ENCODE data around the gene BGLAP. TPM values are rescaled to one million over a fixed set of nuclear protein-coding genes. Genes with fewer than 3 reads are reported as not detected.

BGLAP gene
- total RNA-seq, 3 donors from 2014 or later (not counting 1 experiment from before 2014, with no cell fraction given): 0.45 to 1.6 (median 1.1) TPM

DNA sequence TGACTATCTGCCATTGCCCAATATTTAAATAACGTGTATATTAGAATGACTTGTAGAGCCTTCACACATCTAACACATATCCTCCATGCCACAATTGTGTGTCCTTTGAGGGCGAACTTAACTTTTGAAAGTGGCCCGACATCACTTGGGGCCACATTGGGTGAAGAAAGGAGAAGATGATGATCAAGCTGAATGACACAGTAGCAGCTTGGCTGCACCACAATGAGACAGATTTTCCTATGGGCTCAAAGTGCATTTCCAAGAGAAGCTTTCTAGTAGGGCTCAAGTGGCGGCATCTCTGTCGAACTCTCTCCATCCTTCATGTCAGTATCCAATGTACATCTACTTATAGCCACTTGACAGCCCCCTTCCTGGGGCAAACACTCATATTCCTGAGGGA lies 3.7 kb upstream of the BGLAP start:
- Mint-ChIP-seq H3K27me3 (ENCODE audit: low read depth in 2 of 2) (no peaks in the 10 kb centered on the region), H3K4me1 (no peaks in the 10 kb centered on the region), H3K36me3 (peaks cover 8% of the 10 kb centered on the region), H3K4me3 (no peak overlapping the region), H3K27ac (no peak overlapping the region), H3K9me3 (no peaks in the 10 kb centered on the region)
- DNase-seq (no peak), ATAC-seq (no peak)
- peaks cover 50% of the 10 kb centered on the region for H3K36me3 ChIP-seq (ENCODE audit: control insufficient read depth, insufficient read depth, low read length)
- no peak overlapping the region for H3K4me3 ChIP-seq (ENCODE audit: low read length)
- intact Hi-C loops (cut with micrococcal nuclease): no loop called here
- H3K4me1 ChIP-seq (ENCODE audit: control insufficient read depth, insufficient read depth, low read length): peaks cover 6% of the 10 kb centered on the region
- no peaks in the 10 kb centered on the region for H3K27me3 ChIP-seq (ENCODE audit: control insufficient read depth, insufficient read depth, low read length)
- TF ChIP-seq, protein P1, sequence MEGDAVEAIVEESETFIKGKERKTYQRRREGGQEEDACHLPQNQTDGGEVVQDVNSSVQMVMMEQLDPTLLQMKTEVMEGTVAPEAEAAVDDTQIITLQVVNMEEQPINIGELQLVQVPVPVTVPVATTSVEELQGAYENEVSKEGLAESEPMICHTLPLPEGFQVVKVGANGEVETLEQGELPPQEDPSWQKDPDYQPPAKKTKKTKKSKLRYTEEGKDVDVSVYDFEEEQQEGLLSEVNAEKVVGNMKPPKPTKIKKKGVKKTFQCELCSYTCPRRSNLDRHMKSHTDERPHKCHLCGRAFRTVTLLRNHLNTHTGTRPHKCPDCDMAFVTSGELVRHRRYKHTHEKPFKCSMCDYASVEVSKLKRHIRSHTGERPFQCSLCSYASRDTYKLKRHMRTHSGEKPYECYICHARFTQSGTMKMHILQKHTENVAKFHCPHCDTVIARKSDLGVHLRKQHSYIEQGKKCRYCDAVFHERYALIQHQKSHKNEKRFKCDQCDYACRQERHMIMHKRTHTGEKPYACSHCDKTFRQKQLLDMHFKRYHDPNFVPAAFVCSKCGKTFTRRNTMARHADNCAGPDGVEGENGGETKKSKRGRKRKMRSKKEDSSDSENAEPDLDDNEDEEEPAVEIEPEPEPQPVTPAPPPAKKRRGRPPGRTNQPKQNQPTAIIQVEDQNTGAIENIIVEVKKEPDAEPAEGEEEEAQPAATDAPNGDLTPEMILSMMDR (IDR thresholded peaks at IDR 0.05): no peak
- no peak overlapping the region for H3K27ac ChIP-seq (ENCODE audit: low read length)
- 99% methylated on average over 4 of the region's 5 CpGs for WGBS (ENCODE audit: insufficient coverage)
- no peaks in the 10 kb centered on the region for H3K9me3 ChIP-seq (ENCODE audit: control insufficient read depth, insufficient read depth, low read length)

DNA sequence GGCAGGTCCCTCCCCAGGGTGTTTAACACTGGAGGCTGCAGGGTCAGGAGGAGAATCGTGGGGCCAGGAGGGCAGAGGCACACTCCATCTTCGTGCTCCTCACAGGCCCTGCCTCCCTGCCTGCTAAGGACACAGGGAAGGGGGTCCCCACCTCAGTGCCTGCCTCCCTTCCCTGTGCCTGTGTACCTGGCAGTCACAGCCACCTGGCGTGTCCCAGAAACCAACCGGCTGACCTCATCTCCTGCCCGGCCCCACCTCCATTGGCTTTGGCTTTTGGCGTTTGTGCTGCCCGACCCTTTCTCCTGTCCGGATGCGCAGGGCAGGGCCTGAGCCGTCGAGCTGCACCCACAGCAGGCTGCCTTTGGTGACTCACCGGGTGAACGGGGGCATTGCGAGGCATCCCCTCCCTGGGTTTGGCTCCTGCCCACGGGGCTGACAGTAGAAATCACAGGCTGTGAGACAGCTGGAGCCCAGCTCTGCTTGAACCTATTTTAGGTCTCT lies 623 bp upstream of the BGLAP start:
- H3K36me3 Mint-ChIP-seq: peaks cover 8% of the 10 kb centered on the region
- WGBS (ENCODE audit: insufficient coverage): 59% methylated on average over 15 of the region's 15 CpGs
- Histone ChIP-seq H3K27ac (ENCODE audit: low read length) (no peak overlapping the region), H3K4me1 (ENCODE audit: control insufficient read depth, insufficient read depth, low read length) (peaks cover 21% of the 10 kb centered on the region), H3K27me3 (ENCODE audit: control insufficient read depth, insufficient read depth, low read length) (no peaks in the 10 kb centered on the region), H3K4me3 (ENCODE audit: low read length) (no peak overlapping the region), H3K9me3 (ENCODE audit: control insufficient read depth, insufficient read depth, low read length) (no peaks in the 10 kb centered on the region), H3K36me3 (ENCODE audit: control insufficient read depth, insufficient read depth, low read length) (peaks cover 30% of the 10 kb centered on the region)
- peaks cover 0 to 18% of the 10 kb centered on the region in 2 donors for H3K4me1 Mint-ChIP-seq
- ATAC-seq (no peak), DNase-seq (no peak)
- intact Hi-C loops (cut with micrococcal nuclease): no loop called here
- no peak overlapping the region for H3K4me3 Mint-ChIP-seq
- no peaks in the 10 kb centered on the region for H3K27me3 Mint-ChIP-seq (ENCODE audit: low read depth in 2 of 2)
- no peak overlapping the region for H3K27ac Mint-ChIP-seq
- TF ChIP-seq, protein P1 (IDR thresholded peaks at IDR 0.05): no peak
- H3K9me3 Mint-ChIP-seq: no peaks in the 10 kb centered on the region

DNA sequence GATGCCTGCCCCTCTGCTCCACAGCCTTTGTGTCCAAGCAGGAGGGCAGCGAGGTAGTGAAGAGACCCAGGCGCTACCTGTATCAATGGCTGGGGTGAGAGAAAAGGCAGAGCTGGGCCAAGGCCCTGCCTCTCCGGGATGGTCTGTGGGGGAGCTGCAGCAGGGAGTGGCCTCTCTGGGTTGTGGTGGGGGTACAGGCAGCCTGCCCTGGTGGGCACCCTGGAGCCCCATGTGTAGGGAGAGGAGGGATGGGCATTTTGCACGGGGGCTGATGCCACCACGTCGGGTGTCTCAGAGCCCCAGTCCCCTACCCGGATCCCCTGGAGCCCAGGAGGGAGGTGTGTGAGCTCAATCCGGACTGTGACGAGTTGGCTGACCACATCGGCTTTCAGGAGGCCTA lies 754 bp downstream of the BGLAP start:
- Mint-ChIP-seq H3K4me3 (no peak overlapping the region), H3K27me3 (ENCODE audit: low read depth in 2 of 2) (no peaks in the 10 kb centered on the region), H3K9me3 (no peaks in the 10 kb centered on the region), H3K36me3 (peaks cover 8% of the 10 kb centered on the region), H3K4me1 (peaks cover 0 to 18% of the 10 kb centered on the region in 2 donors), H3K27ac (no peak overlapping the region)
- Histone ChIP-seq H3K9me3 (ENCODE audit: control insufficient read depth, insufficient read depth, low read length) (no peaks in the 10 kb centered on the region), H3K27ac (ENCODE audit: low read length) (no peak overlapping the region), H3K4me1 (ENCODE audit: control insufficient read depth, insufficient read depth, low read length) (peaks cover 22% of the 10 kb centered on the region), H3K36me3 (ENCODE audit: control insufficient read depth, insufficient read depth, low read length) (peaks cover 22% of the 10 kb centered on the region), H3K27me3 (ENCODE audit: control insufficient read depth, insufficient read depth, low read length) (no peaks in the 10 kb centered on the region), H3K4me3 (ENCODE audit: low read length) (no peak overlapping the region)
- WGBS (ENCODE audit: insufficient coverage): 95% methylated on average over 10 of the region's 10 CpGs
- DNase-seq (no peak), ATAC-seq (no peak)
- intact Hi-C loops (cut with micrococcal nuclease): no loop called here
- TF ChIP-seq, protein P1 (IDR thresholded peaks at IDR 0.05): no peak

DNA sequence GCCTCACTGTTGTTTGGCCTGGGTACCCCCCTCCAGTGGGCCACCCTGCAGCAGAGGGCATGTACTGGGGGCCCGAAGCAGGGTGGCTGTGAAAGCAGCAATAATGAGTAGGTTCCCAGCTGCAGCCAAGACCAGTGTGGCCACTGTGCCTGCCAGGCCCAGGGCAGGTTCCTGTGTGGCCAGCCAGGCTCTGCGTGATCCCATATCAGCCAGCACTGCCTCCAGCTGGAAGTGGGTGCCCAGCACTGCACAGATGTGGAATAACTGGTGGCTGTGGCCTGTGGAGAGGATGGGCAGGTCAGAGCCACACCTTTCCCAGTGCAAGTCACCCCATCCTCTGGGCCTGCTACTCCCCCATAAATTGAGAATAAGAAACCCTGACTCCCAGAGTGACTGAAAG lies 2.1 kb downstream of the BGLAP start:
- Mint-ChIP-seq H3K27me3 (ENCODE audit: low read depth in 2 of 2) (no peaks in the 10 kb centered on the region), H3K27ac (no peak overlapping the region), H3K9me3 (no peaks in the 10 kb centered on the region), H3K4me1 (peaks cover 0 to 18% of the 10 kb centered on the region in 2 donors), H3K4me3 (no peak overlapping the region), H3K36me3 (peaks cover 8% of the 10 kb centered on the region)
- H3K27me3 ChIP-seq (ENCODE audit: control insufficient read depth, insufficient read depth, low read length): no peaks in the 10 kb centered on the region
- H3K4me3 ChIP-seq (ENCODE audit: low read length): no peak overlapping the region
- H3K27ac ChIP-seq (ENCODE audit: low read length): no peak overlapping the region
- TF ChIP-seq, protein P1 (IDR thresholded peaks at IDR 0.05): no peak
- H3K36me3 ChIP-seq (ENCODE audit: control insufficient read depth, insufficient read depth, low read length): peaks cover 10% of the 10 kb centered on the region
- WGBS (ENCODE audit: insufficient coverage): 96% methylated on average over 2 of the region's 2 CpGs
- ATAC-seq (no peak), DNase-seq (no peak)
- intact Hi-C loops (cut with micrococcal nuclease): no loop called here
- H3K9me3 ChIP-seq (ENCODE audit: control insufficient read depth, insufficient read depth, low read length): no peaks in the 10 kb centered on the region
- H3K4me1 ChIP-seq (ENCODE audit: control insufficient read depth, insufficient read depth, low read length): peaks cover 22% of the 10 kb centered on the region
